HL-60 (cell line): Measurements from ENCODE around the gene SERF2.
A peak's percentile ranks its signal among the peaks of the same experiment; 100 is the strongest.

Source experiments
- CTCF ChIP-seq: IDR thresholded peaks from one replicate; pipeline ENCODE4 v1.5.1; 2011; ENCODE audit warnings: low read length, control low read depth, inconsistent platforms; ENCODE audit not compliant: insufficient read depth
- GABPA ChIP-seq: IDR thresholded peaks from 2 replicates; pipeline ENCODE4 v1.6.1; 2012; ENCODE audit warnings: low read depth
- POLR2AphosphoS5 ChIP-seq: IDR thresholded peaks from 2 replicates; pipeline ENCODE4 v1.6.1; 2012; ENCODE audit warnings: low read depth
- REST ChIP-seq: IDR thresholded peaks from 2 replicates; pipeline ENCODE4 v1.6.1; 2012; ENCODE audit warnings: low read depth; ENCODE audit not compliant: insufficient replicate concordance
- SPI1 ChIP-seq: IDR thresholded peaks from 2 replicates; pipeline ENCODE4 v1.6.1; 2012; ENCODE audit warnings: low read depth, mild to moderate bottlenecking, borderline replicate concordance

- peak; percentile 82 for TF ChIP-seq POLR2AphosphoS5
- peak; percentile 80 for TF ChIP-seq CTCF
- TF ChIP-seq REST = no peak
- no peak for TF ChIP-seq GABPA
- TF ChIP-seq SPI1 = no peak
These were observed 14.7 kb upstream of the SERF2 start for GRCh38 chr15:43777267-43777914.
